ENCODE data around the gene PXMP2. TPM values are rescaled to one million over a fixed set of nuclear protein-coding genes. Genes with fewer than 3 reads are reported as not detected.

Gene PXMP2
- total RNA-seq, 1 donor, result 19.2 TPM

- no peak for TF ChIP-seq CTCF (IDR thresholded peaks at IDR 0.05; ENCODE audit: insufficient read depth, low read length)
- no peak overlapping the region for H3K4me3 ChIP-seq (ENCODE audit: low read depth, low read length)
- no peak for DNase-seq (ENCODE audit: low read depth)
Measured at GRCh38 chr12:132723015-132723763, 35.8 kb downstream of the PXMP2 start.

GRCh38 chr12:132723764-132724140 lies 36.4 kb downstream of the PXMP2 start:
- TF ChIP-seq CTCF (IDR thresholded peaks at IDR 0.05; ENCODE audit: insufficient read depth, low read length), result no peak
- peak; percentile 73 for DNase-seq (ENCODE audit: low read depth)
- no peak overlapping the region for H3K4me3 ChIP-seq (ENCODE audit: low read depth, low read length)

- no peak for TF ChIP-seq CTCF (IDR thresholded peaks at IDR 0.05; ENCODE audit: insufficient read depth, low read length)
- no peak overlapping the region for H3K4me3 ChIP-seq (ENCODE audit: low read depth, low read length)
- no peak for DNase-seq (ENCODE audit: low read depth)
Measured at GRCh38 chr12:132724506-132725241, 37.3 kb downstream of the PXMP2 start.

GRCh38 chr12:132726386-132726785 lies 39.0 kb downstream of the PXMP2 start:
- DNase-seq (ENCODE audit: low read depth), result no peak
- H3K4me3 ChIP-seq (ENCODE audit: low read depth, low read length), result no peak overlapping the region
- no peak for TF ChIP-seq CTCF (IDR thresholded peaks at IDR 0.05; ENCODE audit: insufficient read depth, low read length)

- H3K4me3 ChIP-seq (ENCODE audit: low read depth, low read length), result no peak overlapping the region
- no peak for DNase-seq (ENCODE audit: low read depth)
- no peak for TF ChIP-seq CTCF (IDR thresholded peaks at IDR 0.05; ENCODE audit: insufficient read depth, low read length)
Measured at GRCh38 chr12:132727091-132727794, 39.9 kb downstream of the PXMP2 start.

GRCh38 chr12:132728502-132728901 lies 41.1 kb downstream of the PXMP2 start:
- no peak for DNase-seq (ENCODE audit: low read depth)
- no peak overlapping the region for H3K4me3 ChIP-seq (ENCODE audit: low read depth, low read length)
- no peak for TF ChIP-seq CTCF (IDR thresholded peaks at IDR 0.05; ENCODE audit: insufficient read depth, low read length)

Data from fibroblast of the aortic adventitia (primary cell).